ENCODE measurements around the gene CEP41. TPM values are rescaled to one million over a fixed set of nuclear protein-coding genes. Genes with fewer than 3 reads are reported as not detected.

The CEP41 gene, protein sequence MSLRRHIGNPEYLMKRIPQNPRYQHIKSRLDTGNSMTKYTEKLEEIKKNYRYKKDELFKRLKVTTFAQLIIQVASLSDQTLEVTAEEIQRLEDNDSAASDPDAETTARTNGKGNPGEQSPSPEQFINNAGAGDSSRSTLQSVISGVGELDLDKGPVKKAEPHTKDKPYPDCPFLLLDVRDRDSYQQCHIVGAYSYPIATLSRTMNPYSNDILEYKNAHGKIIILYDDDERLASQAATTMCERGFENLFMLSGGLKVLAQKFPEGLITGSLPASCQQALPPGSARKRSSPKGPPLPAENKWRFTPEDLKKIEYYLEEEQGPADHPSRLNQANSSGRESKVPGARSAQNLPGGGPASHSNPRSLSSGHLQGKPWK
- polyA plus RNA-seq (47.0 and 47.5 TPM in 2 replicates), polyA minus RNA-seq (44.6 and 49.2 TPM in 2 replicates)

DNA sequence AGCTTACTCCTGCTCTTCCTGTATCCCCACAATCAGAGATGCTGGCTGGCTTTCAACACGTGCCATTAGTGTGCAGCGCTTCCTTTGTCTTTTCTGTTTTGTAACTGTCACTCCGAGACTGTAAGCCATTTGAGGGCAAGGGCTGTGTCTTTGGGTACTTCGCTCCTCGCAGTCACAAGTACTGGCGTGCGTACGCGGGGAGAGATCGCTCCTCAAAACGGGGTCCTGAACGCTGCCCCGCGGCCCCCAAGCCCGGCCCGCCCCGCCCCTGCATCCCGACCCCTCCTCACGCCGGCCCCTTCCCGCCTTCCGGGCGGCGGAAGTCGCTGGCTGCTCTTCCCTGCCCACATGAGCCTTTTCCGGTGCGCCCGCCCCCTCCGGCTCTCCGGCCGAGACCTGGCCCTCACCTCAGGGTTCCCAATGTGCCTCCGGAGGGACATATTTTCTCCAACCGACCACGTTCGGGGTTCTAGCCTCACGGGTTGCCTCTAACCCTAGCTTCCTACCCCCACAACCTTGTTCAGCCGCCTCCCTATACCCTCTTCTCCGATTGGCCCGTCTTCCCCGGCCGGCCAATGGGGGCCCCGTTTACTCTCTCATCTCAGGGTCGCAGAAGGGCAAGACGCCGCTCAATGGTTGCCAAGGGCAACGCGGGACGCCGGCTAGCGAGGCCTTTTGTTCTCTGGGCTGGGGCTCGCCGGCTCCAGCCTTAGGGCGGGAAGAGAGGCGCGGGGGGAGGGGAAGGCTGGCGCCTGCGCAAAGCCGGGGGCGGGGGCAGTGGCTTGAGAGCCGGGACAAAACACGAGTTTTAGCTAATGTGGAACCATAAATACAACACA lies at the start of gene CEP41:
Gene CEP41, minus strand, starts transcription at position 490 of the 839 bp plus-strand sequence. Its CDS starts 50 bp downstream, at position 440.
- Histone ChIP-seq H3K4me2 (ENCODE audit: low read length) (peak within 1 kb of the TSS; percentile 76), H3F3A (ENCODE audit: insufficient read depth, low read length, poor library complexity, severe bottlenecking) (peaks cover 6% of the 10 kb centered on the region), H4K20me1 (ENCODE audit: insufficient read depth) (no peaks in the 10 kb centered on the region), H3K36me3 (ENCODE audit: insufficient read depth, low read length) (no peaks in the 10 kb centered on the region), H3K9me2 (ENCODE audit: insufficient read depth, low read length) (no peaks in the 10 kb centered on the region), H3K4me3 (ENCODE audit: low read length) (peak within 1 kb of the TSS; percentile 79), H3K9ac (ENCODE audit: low read length) (peak within 1 kb of the TSS; percentile 77), H3K9me3 (ENCODE audit: low read length) (no peaks in the 10 kb centered on the region), H3K27me3 (ENCODE audit: insufficient read depth, low read depth, low read length) (no peaks in the 10 kb centered on the region), H3K27ac (ENCODE audit: low read length) (peak within 1 kb of the TSS; percentile 99), H3K79me2 (replicated peaks; ENCODE audit: insufficient read depth, low read length) (peaks cover 30% of the 10 kb centered on the region), H2AFZ (ENCODE audit: low read depth, low read length) (peak within 1 kb of the TSS; percentile 81)
- peak; percentile 57 for TF ChIP-seq POLR2AphosphoS5 (IDR thresholded peaks at IDR 0.05)
- no peak for TF ChIP-seq RAD21 (conservative IDR thresholded peaks at IDR 0.05)
- TF ChIP-seq, protein P1, sequence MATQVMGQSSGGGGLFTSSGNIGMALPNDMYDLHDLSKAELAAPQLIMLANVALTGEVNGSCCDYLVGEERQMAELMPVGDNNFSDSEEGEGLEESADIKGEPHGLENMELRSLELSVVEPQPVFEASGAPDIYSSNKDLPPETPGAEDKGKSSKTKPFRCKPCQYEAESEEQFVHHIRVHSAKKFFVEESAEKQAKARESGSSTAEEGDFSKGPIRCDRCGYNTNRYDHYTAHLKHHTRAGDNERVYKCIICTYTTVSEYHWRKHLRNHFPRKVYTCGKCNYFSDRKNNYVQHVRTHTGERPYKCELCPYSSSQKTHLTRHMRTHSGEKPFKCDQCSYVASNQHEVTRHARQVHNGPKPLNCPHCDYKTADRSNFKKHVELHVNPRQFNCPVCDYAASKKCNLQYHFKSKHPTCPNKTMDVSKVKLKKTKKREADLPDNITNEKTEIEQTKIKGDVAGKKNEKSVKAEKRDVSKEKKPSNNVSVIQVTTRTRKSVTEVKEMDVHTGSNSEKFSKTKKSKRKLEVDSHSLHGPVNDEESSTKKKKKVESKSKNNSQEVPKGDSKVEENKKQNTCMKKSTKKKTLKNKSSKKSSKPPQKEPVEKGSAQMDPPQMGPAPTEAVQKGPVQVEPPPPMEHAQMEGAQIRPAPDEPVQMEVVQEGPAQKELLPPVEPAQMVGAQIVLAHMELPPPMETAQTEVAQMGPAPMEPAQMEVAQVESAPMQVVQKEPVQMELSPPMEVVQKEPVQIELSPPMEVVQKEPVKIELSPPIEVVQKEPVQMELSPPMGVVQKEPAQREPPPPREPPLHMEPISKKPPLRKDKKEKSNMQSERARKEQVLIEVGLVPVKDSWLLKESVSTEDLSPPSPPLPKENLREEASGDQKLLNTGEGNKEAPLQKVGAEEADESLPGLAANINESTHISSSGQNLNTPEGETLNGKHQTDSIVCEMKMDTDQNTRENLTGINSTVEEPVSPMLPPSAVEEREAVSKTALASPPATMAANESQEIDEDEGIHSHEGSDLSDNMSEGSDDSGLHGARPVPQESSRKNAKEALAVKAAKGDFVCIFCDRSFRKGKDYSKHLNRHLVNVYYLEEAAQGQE (IDR thresholded peaks at IDR 0.05; ENCODE audit: borderline replicate concordance) = no peak
- TF ChIP-seq TAF1 (IDR thresholded peaks at IDR 0.05; ENCODE audit: low read depth) = no peak
- TF ChIP-seq, protein P2, sequence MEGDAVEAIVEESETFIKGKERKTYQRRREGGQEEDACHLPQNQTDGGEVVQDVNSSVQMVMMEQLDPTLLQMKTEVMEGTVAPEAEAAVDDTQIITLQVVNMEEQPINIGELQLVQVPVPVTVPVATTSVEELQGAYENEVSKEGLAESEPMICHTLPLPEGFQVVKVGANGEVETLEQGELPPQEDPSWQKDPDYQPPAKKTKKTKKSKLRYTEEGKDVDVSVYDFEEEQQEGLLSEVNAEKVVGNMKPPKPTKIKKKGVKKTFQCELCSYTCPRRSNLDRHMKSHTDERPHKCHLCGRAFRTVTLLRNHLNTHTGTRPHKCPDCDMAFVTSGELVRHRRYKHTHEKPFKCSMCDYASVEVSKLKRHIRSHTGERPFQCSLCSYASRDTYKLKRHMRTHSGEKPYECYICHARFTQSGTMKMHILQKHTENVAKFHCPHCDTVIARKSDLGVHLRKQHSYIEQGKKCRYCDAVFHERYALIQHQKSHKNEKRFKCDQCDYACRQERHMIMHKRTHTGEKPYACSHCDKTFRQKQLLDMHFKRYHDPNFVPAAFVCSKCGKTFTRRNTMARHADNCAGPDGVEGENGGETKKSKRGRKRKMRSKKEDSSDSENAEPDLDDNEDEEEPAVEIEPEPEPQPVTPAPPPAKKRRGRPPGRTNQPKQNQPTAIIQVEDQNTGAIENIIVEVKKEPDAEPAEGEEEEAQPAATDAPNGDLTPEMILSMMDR (IDR thresholded peaks at IDR 0.05; ENCODE audit: poor library complexity, severe bottlenecking) = no peak
- TF ChIP-seq EP300 (conservative IDR thresholded peaks at IDR 0.05; ENCODE audit: poor library complexity, severe bottlenecking) = peak; percentile 68
- peak; percentile 67 for TF ChIP-seq MXI1 (conservative IDR thresholded peaks at IDR 0.05; ENCODE audit: poor library complexity, severe bottlenecking)
- TF ChIP-seq SMC3 (conservative IDR thresholded peaks at IDR 0.05; ENCODE audit: poor library complexity) = no peak

DNA sequence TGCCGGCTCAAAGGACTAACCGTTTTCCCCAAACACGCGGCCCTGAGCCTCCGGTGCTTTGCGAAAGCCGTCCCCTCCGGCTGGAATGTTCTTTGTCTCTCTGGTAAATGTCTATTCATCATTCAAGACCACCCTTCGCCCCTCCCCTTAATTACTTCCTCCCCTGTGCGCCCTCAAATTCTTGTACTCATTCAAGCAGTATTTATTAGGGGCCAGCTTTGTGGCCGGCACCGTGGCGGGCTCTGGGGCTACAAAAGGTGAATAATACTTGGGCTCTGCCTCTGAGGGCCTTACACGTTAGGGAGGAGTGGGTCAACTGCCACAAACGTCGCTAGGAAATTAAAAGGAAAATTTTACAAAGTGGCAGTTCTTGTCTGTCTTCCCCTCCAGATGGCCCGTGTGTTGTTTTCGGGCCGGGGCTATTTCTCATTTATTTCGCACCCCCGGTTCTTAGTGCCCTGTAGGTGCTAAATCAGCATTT lies 49.5 kb upstream of the CEP41 start:
- TF ChIP-seq, protein P1 (IDR thresholded peaks at IDR 0.05; ENCODE audit: borderline replicate concordance) = peak; percentile 2
- no peak for TF ChIP-seq POLR2AphosphoS5 (IDR thresholded peaks at IDR 0.05)
- no peak for TF ChIP-seq TAF1 (IDR thresholded peaks at IDR 0.05; ENCODE audit: low read depth)
- H3F3A ChIP-seq (ENCODE audit: insufficient read depth, low read length, poor library complexity, severe bottlenecking) = peaks cover 3% of the 10 kb centered on the region
- no peaks in the 10 kb centered on the region for H3K27me3 ChIP-seq (ENCODE audit: insufficient read depth, low read depth, low read length)
- H3K4me3 ChIP-seq (ENCODE audit: low read length) = peak overlapping the region; percentile 79
- H3K36me3 ChIP-seq (ENCODE audit: insufficient read depth, low read length) = no peaks in the 10 kb centered on the region
- peaks cover 26% of the 10 kb centered on the region for H4K20me1 ChIP-seq (ENCODE audit: insufficient read depth)
- H2AFZ ChIP-seq (ENCODE audit: low read depth, low read length) = no peak overlapping the region
- H3K9ac ChIP-seq (ENCODE audit: low read length) = peak overlapping the region; percentile 91
- no peaks in the 10 kb centered on the region for H3K9me3 ChIP-seq (ENCODE audit: low read length)
- H3K79me2 ChIP-seq (replicated peaks; ENCODE audit: insufficient read depth, low read length) = peaks cover 39% of the 10 kb centered on the region
- H3K4me2 ChIP-seq (ENCODE audit: low read length) = peak overlapping the region; percentile 42
- no peaks in the 10 kb centered on the region for H3K9me2 ChIP-seq (ENCODE audit: insufficient read depth, low read length)
- H3K27ac ChIP-seq (ENCODE audit: low read length) = peak overlapping the region; percentile 97

Measured in neural cell (in vitro differentiated cells).